HL-60 (cell line): Measurements from ENCODE around the gene IMMP2L.

Experiments
- DNase-seq, 2 experiments: peaks; one replicate each; pipeline ENCODE4 v3.0.0-alpha.2; 2010 to 2020; ENCODE audit warnings: low read depth in 1 of 2, low spot score in 1 of 2
- H3K27ac ChIP-seq: fragments of 250-450 bp; sonication (Bioruptor Pico); replicated peaks from 2 replicates; pipeline ENCODE4 v1.5.1; 2020; ENCODE audit warnings: mild to moderate bottlenecking, moderate library complexity
- H3K27me3 ChIP-seq: fragments of 250-450 bp; sonication (Bioruptor Pico); 2 replicates; pipeline ENCODE4 v1.5.1; 2021; ENCODE audit warnings: mild to moderate bottlenecking, moderate library complexity; ENCODE audit not compliant: insufficient read depth, poor library complexity, severe bottlenecking
- H3K4me3 ChIP-seq: replicated peaks from 2 replicates; pipeline ENCODE4 v1.5.1; 2011; ENCODE audit warnings: mild to moderate bottlenecking, control low read depth, low read length; ENCODE audit not compliant: insufficient read depth
- GABPA ChIP-seq: IDR thresholded peaks from 2 replicates; pipeline ENCODE4 v1.6.1; 2012; ENCODE audit warnings: low read depth
- POLR2AphosphoS5 ChIP-seq: IDR thresholded peaks from 2 replicates; pipeline ENCODE4 v1.6.1; 2012; ENCODE audit warnings: low read depth
- SPI1 ChIP-seq: IDR thresholded peaks from 2 replicates; pipeline ENCODE4 v1.6.1; 2012; ENCODE audit warnings: low read depth, mild to moderate bottlenecking, borderline replicate concordance
- TF ChIP-seq, protein P1 (sequence below): IDR thresholded peaks from one replicate; pipeline ENCODE4 v1.5.1; 2011; ENCODE audit warnings: low read length, control low read depth, inconsistent platforms; ENCODE audit not compliant: insufficient read depth
- TF ChIP-seq, protein P2 (sequence below): IDR thresholded peaks from 2 replicates; pipeline ENCODE4 v1.6.1; 2012; ENCODE audit warnings: low read depth; ENCODE audit not compliant: insufficient replicate concordance

IMMP2L gene

DNA sequence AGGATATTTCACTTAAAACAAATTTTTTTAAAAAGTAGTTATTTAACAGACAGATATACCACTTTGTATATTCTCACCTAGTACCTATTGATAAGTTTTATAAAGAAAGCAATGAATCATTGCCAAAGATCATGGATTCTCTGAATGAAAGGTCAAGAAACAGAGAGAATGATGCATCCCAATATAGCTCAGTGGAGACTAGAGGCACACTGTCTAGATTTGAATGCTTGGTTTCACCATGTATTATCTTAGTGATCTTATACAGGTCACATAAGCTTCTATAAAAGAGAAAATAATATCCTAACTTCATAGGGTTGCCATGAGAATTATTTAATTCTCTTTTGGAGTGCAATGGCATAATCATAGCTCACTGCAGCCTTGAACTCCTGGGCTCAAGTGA, 558.4 kb downstream of the IMMP2L start:
- no peak overlapping the region for H3K4me3 ChIP-seq
- no peak for DNase-seq
- H3K27me3 ChIP-seq, result no peaks in the 10 kb centered on the region
- no peak overlapping the region for H3K27ac ChIP-seq
- TF ChIP-seq SPI1, result no peak
- TF ChIP-seq, protein P1, sequence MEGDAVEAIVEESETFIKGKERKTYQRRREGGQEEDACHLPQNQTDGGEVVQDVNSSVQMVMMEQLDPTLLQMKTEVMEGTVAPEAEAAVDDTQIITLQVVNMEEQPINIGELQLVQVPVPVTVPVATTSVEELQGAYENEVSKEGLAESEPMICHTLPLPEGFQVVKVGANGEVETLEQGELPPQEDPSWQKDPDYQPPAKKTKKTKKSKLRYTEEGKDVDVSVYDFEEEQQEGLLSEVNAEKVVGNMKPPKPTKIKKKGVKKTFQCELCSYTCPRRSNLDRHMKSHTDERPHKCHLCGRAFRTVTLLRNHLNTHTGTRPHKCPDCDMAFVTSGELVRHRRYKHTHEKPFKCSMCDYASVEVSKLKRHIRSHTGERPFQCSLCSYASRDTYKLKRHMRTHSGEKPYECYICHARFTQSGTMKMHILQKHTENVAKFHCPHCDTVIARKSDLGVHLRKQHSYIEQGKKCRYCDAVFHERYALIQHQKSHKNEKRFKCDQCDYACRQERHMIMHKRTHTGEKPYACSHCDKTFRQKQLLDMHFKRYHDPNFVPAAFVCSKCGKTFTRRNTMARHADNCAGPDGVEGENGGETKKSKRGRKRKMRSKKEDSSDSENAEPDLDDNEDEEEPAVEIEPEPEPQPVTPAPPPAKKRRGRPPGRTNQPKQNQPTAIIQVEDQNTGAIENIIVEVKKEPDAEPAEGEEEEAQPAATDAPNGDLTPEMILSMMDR, result no peak
- no peak for TF ChIP-seq POLR2AphosphoS5
- TF ChIP-seq, protein P2, sequence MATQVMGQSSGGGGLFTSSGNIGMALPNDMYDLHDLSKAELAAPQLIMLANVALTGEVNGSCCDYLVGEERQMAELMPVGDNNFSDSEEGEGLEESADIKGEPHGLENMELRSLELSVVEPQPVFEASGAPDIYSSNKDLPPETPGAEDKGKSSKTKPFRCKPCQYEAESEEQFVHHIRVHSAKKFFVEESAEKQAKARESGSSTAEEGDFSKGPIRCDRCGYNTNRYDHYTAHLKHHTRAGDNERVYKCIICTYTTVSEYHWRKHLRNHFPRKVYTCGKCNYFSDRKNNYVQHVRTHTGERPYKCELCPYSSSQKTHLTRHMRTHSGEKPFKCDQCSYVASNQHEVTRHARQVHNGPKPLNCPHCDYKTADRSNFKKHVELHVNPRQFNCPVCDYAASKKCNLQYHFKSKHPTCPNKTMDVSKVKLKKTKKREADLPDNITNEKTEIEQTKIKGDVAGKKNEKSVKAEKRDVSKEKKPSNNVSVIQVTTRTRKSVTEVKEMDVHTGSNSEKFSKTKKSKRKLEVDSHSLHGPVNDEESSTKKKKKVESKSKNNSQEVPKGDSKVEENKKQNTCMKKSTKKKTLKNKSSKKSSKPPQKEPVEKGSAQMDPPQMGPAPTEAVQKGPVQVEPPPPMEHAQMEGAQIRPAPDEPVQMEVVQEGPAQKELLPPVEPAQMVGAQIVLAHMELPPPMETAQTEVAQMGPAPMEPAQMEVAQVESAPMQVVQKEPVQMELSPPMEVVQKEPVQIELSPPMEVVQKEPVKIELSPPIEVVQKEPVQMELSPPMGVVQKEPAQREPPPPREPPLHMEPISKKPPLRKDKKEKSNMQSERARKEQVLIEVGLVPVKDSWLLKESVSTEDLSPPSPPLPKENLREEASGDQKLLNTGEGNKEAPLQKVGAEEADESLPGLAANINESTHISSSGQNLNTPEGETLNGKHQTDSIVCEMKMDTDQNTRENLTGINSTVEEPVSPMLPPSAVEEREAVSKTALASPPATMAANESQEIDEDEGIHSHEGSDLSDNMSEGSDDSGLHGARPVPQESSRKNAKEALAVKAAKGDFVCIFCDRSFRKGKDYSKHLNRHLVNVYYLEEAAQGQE, result no peak
- no peak for TF ChIP-seq GABPA

DNA sequence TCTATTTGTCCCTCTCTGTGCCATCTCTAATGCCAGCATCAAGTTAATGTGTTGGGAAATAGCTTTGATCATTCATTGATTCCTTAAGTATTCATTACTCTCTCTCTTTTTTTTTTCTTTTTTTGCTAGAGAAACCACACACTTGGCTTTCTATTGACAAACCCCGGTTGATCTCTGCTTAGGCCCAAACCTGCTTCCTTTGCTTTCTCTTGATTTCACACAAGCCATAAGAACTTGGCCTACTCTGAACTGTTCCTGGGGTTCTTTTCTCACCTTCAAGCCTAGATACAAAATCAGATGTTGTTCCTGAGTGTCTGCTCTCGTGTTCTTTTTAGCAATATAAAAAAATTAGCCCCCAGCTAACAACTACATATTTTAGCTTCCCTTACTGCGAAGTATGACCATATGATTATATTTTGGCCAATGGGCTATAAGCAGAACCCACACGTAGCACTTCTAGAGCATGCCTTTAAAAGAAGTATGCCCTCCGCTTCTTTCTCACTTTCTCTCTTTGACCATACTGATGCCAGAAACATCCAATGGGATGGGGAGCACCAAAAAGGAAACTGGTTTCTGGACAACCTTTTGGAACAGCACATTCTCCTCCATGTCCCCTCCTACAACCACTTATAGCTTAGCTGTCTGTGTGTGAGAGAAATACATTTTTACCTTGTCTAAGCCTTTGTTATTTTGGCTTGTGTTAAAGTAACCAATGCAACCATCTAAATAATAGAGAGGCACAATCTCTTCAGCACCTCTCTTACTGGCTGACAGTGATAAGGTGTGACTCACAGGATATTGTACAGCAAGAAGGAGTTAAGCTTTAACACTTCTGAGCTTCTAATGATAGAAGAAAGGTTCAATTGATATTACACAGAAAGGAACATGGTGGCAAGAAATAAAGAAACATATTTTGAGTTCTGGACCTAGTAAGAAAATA, 568.0 kb downstream of the IMMP2L start:
- H3K27ac ChIP-seq, result no peak overlapping the region
- DNase-seq, result no peak
- TF ChIP-seq POLR2AphosphoS5 (no peak), GABPA (no peak), SPI1 (no peak)
- TF ChIP-seq, protein P1, result no peak
- TF ChIP-seq, protein P2, result no peak
- H3K27me3 ChIP-seq, result no peaks in the 10 kb centered on the region
- no peak overlapping the region for H3K4me3 ChIP-seq

DNA sequence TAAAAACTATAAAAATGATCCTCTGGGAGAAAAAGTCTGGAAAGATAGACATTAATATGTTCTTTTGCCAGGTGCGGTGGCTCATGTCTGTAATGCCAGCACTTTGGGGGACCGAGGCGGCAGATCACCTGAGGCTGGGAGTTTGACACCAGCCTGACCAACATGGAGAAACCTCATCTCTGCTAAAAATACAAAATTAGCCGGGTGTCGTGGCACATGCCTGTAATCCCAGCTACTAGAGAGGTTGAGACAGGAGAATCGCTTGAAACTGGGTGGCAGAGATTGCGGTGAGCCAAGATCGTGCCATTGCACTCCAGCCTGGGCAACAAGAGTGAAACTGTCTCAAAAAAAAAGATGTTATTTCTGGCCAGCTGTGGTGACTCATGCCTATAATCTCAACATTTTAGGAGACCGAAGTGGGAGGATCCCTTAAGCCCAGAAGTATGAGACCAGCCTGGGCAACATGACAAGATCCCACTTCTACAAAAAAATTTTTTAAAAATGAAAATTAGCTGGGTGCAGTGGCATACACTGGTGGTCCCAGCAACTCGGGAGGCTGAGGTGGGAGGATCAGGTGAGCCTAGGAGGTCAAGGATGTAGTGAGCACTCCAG, 573.3 kb downstream of the IMMP2L start:
- TF ChIP-seq SPI1 (no peak), GABPA (no peak), POLR2AphosphoS5 (no peak)
- TF ChIP-seq, protein P1, result no peak
- TF ChIP-seq, protein P2, result no peak
- H3K4me3 ChIP-seq, result no peak overlapping the region
- H3K27me3 ChIP-seq, result no peaks in the 10 kb centered on the region
- DNase-seq, result no peak
- H3K27ac ChIP-seq, result no peak overlapping the region
